Activated CD8-positive, alpha-beta memory T cell treated with anti-CD3 and anti-CD28 coated beads for 1 hour (primary cell): ENCODE results near the gene AGO1.
A peak's percentile ranks its signal among the peaks of the same experiment; 100 is the strongest.
"Not testable (repeated sequence)": the region's sequence is repeated elsewhere in the genome, so short reads cannot be mapped to it uniquely, and the experiment has no call there.

Experiments
- DNase-seq, 2 donors: peaks; one replicate each; pipeline ENCODE4 v3.0.0-alpha.2; 2020; ENCODE audit warnings: low read depth in 1 of 2; ENCODE audit errors: extremely low read depth in 1 of 2

Gene AGO1

DNA sequence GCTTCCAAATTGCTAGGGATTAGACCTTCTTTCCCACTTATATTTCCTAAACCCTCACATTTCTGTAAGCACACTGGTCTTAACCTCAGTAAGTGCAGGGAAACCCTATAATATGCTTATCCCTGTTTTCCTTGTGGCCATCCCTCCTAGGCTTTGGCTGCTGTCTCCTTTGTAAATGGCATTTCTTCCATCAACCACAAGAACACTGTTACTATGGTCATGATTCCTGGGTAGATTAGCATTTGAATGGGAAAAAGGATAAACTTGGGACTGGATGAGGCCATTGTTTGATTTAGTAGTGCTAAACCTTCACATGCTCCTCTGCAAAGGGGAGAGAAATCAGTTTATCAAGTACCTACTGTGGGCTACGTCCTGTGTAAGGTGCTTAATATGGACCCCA is 31.7 kb downstream of the AGO1 start:
- no peak for DNase-seq

GRCh38 chr1:35915693-35916092 is 32.7 kb downstream of the AGO1 start:
- DNase-seq: no peak

DNA sequence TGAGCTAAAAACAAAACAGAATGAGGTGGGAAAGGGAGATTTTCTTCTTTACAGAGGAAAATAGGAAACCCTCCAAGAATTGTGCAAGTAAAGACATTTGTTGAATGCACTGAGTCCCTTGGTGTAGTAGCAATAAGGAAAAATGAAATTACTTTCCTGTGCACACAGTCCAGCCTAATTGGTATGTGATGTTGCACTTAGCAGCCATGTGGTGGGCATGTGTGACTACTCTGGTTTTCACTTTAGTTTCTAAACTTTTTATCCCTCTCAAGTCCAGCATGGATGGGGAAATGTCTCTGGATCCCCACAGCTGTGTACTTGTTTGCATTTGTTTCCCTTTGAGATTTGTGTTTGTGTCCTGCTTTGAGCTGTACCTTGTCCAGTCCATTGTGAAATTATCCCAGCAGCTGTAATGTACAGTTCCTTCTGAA is 40.8 kb downstream of the AGO1 start:
- DNase-seq: no peak

- no peak for DNase-seq
These were observed 41.8 kb downstream of the AGO1 start for GRCh38 chr1:35924838-35925237.

DNA sequence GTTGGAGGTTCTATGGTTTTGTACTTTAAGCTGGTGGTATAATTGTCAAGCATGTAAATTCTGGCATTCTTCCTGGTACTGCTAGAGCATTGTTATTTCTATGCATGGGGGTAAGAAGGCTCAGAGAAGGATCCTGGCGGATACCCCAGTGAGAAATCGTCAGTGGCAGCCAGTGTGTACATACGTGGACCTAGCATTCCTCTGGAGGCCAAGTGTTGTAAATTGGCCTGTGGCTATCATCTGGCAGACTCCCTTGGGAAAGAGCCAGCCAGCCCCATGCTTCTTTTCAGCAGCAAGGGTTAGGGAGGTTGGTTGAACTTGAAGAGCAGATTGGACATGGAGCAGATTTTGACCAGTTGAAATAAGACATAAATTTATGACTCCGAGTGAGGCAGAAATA is 42.7 kb downstream of the AGO1 start:
- no peak for DNase-seq

GRCh38 chr1:35927472-35927871 is 44.5 kb downstream of the AGO1 start:
- DNase-seq: no peak

GRCh38 chr1:35929730-35930592 is 47.0 kb downstream of the AGO1 start:
- DNase-seq: peak in 1 of 2 donors; percentile 8

DNA sequence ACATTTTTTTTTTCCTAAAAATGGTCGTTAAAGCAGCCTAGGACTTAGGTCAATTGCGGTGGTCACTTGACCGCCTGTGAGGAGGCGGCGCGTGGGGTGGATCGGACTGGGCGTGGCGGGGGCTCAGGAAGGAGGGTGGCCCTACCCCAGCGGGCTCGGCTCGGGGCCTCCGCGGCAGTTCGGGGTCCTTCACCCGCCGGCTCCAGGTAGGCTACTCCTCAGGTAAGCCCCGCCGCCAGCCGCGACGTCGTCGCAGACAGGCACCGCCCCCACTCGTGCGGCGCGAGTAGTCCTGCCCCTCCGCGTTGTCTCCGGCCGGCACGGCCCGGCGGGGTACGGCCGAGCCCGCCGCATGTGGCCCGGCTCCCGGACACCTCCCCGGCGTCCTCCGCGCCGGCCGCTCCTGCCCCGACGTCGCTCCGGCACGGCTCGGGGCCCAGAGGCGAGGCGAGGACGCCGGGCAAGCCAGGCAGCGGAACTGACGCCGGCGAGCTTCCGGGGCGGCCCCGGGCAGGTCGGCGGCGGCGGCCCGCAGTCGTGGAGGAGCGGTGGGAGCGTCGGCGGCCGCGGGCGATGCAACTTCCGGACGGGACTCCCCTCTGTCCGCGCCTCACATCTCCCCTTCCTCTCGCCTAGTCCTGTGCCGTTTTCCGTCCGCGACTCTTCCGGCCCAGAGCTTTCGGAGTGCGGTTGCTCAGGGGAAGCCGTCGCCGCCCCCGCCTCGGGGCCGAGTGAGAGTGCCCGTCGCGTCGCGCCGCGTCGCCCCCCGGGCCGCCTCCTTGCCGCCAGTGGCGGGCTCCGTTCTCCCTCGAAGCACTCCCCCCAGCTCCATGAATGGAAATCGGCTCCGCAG is 47.8 kb downstream of the AGO1 start, which contains the start of gene AGO3:
AGO3 (plus strand) TSS at position 513 of the 853 bp plus-strand sequence; CDS start at position 835, 322 bp downstream.
- DNase-seq: peak; percentile 60 to 78

- no peak for DNase-seq
These were observed 48.6 kb downstream of the AGO1 start for GRCh38 chr1:35931446-35932157.

GRCh38 chr1:35932158-35932636 is 49.2 kb downstream of the AGO1 start:
- DNase-seq: no peak

DNA sequence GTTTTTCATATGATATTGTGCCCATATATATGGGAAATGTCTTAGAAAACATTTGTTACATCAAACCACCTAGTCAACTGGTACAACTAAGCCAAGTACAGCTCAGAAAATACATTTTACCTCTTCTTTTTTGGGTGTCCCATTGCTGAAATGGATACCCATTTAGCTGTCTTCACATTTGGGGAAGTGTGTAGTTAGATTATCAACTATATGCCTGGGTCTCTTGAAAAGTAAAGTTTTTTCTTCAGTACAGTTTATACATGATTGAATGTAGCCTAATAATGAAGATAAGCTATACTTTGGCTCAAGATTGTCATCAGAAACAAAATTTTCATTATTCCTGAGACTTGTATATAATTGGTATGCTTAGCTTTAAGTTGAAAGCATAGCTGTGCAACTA is 49.9 kb downstream of the AGO1 start:
- no peak for DNase-seq

DNA sequence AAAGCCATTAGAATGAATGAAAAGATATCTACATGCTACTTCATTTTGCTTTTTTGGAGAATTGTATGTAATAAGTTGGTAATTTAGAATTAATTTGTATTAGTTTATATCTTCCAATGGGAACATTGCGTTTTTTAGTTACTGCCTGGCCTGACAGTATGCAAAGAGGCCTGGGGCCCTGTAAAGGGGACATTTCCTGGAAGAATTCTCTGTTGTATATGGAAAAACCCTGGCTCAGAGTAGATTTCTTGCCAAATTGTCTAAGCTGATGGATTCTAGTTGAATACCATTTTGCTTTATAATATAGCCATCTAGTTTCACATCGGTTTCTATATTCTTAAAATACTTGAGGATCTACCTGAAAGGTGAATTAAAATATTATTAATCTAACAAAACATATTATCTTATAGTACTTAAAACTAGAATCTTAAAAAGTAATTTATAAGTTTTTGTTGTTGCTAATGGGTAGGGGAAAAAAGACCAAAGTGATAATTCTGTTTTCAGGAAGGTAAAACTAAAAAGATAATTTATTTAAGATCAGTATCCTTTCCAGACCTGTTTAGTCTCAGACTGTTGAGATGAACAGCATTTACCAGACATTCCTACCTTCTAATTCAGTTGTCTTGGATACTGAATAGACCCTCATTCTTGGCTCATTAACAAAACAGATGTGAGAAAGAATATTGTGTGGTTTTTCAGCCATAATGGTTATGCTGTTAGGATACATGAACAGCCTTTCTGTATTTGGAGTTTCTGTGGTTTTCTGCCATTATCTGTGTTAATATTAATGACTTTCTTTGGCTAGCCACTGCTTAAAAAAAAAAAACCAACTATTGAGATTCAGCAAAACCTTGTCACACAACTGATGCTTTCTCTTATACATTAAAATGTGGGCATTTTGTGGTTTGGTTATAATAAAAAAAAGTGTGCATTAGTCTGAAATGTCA is 52.7 kb downstream of the AGO1 start:
- DNase-seq: no peak

- no peak for DNase-seq
These were observed 53.8 kb downstream of the AGO1 start for GRCh38 chr1:35936838-35937237.

GRCh38 chr1:35939484-35939883 is 56.5 kb downstream of the AGO1 start:
- DNase-seq: no peak

DNA sequence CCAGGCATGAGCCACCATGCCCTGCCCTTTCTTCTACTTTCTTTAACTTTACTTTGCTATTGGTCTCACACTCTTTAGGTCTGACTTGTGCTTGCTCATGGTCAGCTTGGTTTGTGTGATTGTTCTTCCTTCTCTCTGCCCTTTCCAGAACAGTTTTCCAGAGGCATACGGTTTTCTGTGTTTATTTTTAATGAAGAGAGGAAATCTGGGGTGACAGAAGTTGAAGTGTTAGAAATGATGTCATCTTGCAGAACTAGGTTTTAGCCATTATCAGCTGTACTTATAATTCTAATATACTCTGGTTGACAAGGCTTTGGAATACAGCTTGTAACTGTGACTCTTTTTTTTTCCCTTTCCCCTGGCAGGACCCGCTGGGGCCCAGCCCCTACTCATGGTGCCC is 62.3 kb downstream of the AGO1 start:
- DNase-seq: no peak

- no peak for DNase-seq
These were observed 64.5 kb downstream of the AGO1 start for GRCh38 chr1:35947547-35947946.

DNA sequence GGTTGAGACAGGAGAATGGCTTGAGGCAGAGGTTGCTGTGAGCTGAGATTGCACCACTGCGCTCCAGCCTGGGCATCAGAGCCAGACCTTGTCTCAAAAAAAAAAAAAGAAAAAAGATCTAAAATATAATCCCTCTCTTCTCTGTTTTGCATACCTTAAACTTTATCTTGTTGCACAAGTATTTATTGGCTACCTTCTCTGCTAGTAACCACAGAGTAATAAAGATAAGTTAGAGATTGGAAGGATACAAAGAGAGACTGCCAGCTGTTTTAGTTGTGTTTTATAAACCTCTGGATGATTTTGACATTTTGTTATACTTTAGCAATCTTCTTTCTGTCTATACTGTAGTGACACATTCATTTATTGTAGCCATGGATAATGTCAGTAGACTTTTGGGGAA is 75.5 kb downstream of the AGO1 start:
- DNase-seq: no peak

DNA sequence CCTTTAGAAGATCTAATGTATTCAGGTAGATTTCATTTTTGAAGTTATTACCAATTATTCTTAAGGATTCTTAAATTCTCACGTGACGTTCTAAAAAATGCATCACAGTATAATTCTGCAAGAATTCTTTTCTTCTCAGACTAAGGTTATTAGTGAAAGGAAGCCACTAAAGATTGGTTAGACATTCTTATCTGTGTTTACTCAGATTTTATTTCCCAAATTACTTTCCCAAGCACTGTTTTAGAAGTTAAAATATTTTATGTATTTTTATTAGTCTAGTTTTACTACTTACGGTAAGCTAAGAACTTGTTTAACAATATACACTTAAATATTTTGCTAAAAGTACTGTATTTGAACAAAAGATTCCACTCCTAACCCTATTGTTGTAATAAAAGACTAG is 76.3 kb downstream of the AGO1 start:
- DNase-seq: no peak

- DNase-seq: no peak
These were observed 79.9 kb downstream of the AGO1 start for GRCh38 chr1:35962952-35963351.

DNA sequence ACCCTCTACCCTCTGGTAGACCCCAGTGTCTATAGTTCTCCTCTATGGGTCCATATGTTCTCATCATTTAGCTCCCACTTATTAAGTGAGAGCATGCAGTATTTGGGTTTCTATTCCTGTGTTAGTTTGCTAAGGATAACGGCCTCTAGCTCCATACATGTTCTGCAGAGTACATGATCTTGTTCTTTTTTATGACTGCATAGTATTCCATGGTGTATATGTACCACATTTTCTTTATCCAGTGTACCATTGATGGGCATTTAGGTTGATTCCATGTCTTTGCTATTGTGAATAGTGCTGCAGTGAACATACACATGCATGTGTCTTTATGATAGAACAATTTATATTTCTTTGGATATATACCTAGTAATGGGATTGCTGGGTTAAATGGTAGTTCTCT is 81.3 kb downstream of the AGO1 start:
- not testable (repeated sequence) for DNase-seq
